ENCODE measurements around the gene SLC37A4.

Gene SLC37A4

DNA sequence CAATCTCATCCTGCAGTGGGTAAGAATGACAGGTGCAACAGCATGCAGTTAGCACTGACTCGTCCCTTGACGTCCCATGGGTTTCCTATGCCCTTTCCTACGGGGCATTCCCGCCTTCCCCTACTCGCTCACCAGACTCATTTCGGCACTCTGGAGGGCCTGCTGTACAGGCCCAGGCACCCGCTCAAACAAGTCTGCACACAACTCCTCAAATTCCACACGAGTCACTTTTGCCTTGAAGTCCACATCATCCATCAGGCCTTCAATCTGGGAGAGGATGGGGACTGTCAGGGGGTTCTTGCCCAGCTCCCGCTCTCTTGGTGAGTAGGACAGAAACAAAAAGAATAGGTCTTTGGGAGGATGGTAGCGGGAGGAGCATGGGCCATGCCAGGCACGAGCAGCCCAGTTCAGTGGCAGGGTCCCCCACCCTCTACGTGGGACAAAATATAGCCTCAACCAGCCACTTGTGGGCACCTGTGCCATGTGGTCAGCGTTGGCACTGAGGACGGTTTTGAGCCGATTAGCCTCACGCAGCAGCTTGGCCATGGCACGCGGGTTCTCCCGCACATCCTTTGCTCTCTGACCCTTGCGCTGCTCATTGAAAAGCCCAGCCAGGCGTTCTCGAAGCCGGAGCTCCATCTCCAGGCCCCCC, 21.6 kb upstream of the SLC37A4 start:
- H3K4me3 ChIP-seq (ENCODE audit: low read depth, low read length): no peak overlapping the region
- no peak for TF ChIP-seq POLR2A (IDR thresholded peaks at IDR 0.05; ENCODE audit: extremely low read depth, insufficient read length)
- TF ChIP-seq, protein P1, sequence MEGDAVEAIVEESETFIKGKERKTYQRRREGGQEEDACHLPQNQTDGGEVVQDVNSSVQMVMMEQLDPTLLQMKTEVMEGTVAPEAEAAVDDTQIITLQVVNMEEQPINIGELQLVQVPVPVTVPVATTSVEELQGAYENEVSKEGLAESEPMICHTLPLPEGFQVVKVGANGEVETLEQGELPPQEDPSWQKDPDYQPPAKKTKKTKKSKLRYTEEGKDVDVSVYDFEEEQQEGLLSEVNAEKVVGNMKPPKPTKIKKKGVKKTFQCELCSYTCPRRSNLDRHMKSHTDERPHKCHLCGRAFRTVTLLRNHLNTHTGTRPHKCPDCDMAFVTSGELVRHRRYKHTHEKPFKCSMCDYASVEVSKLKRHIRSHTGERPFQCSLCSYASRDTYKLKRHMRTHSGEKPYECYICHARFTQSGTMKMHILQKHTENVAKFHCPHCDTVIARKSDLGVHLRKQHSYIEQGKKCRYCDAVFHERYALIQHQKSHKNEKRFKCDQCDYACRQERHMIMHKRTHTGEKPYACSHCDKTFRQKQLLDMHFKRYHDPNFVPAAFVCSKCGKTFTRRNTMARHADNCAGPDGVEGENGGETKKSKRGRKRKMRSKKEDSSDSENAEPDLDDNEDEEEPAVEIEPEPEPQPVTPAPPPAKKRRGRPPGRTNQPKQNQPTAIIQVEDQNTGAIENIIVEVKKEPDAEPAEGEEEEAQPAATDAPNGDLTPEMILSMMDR (IDR thresholded peaks at IDR 0.05; ENCODE audit: low read depth, low read length): no peak
- TF ChIP-seq, protein P2, sequence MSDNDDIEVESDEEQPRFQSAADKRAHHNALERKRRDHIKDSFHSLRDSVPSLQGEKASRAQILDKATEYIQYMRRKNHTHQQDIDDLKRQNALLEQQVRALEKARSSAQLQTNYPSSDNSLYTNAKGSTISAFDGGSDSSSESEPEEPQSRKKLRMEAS (IDR thresholded peaks at IDR 0.05; ENCODE audit: low read depth, low read length): no peak
- TF ChIP-seq MYC (IDR thresholded peaks at IDR 0.05; ENCODE audit: low read depth, low read length): no peak
- DNase-seq (ENCODE audit: low read depth): no peak

DNA sequence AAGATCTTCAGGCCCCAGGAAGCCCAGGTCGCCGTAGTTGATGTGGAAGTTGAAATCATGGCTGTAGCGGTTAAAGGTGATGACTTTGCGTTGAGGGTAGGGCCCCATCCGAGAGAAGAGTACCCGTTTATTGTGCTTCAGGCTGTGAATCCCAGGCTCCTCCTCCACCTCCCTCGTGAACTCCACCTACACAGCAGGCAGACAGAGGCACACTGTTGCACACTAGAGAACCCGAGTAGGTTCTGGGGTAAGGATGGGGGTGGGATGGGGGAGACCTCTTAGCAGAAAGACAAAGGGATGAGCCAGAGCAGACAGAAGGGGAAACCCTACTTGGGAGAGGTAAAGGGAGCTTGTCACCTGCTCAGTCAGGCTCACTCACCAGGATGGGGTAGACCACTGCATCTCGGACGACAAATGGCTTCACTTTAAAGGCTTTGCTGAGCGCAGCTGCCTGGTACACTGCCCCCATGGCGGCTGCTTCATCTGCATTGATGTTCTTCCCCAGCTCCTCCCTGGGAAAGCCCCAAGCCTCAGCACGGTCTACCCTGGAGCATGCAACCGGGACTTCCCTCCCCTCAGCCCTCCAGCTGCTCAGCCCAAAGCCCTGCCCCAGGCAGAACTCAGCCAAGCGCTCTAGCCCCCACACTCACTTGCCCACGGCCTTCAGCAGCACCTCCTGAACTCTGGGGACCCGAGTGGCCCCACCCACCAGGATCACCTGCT, 20.9 kb upstream of the SLC37A4 start:
- TF ChIP-seq MYC (IDR thresholded peaks at IDR 0.05; ENCODE audit: low read depth, low read length): no peak
- TF ChIP-seq POLR2A (IDR thresholded peaks at IDR 0.05; ENCODE audit: extremely low read depth, insufficient read length): no peak
- TF ChIP-seq, protein P1 (IDR thresholded peaks at IDR 0.05; ENCODE audit: low read depth, low read length): no peak
- TF ChIP-seq, protein P2 (IDR thresholded peaks at IDR 0.05; ENCODE audit: low read depth, low read length): no peak
- no peak for DNase-seq (ENCODE audit: low read depth)
- H3K4me3 ChIP-seq (ENCODE audit: low read depth, low read length): no peak overlapping the region

DNA sequence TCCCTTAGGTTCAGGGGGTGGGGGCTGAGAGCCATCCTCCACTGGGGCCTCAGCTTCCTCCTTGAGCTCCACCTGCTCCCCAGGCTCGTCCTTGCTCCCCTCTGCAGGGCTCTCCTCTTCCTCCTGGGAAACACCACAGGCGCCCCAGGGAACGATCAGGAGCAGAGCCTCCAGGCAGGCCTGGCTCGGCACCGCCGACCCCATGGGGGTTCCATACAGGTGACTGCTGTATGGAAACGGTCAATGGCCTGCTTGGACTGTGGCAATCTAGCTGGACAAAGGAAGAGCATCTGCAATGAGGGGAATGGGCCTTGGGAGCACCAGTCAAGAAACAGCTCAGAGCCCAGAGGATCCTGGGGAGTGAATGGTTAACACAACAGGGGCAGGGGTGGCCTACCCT, 18.4 kb upstream of the SLC37A4 start:
- no peak for DNase-seq (ENCODE audit: low read depth)
- TF ChIP-seq, protein P1 (IDR thresholded peaks at IDR 0.05; ENCODE audit: low read depth, low read length): no peak
- no peak for TF ChIP-seq POLR2A (IDR thresholded peaks at IDR 0.05; ENCODE audit: extremely low read depth, insufficient read length)
- no peak for TF ChIP-seq MYC (IDR thresholded peaks at IDR 0.05; ENCODE audit: low read depth, low read length)
- TF ChIP-seq, protein P2 (IDR thresholded peaks at IDR 0.05; ENCODE audit: low read depth, low read length): no peak

DNA sequence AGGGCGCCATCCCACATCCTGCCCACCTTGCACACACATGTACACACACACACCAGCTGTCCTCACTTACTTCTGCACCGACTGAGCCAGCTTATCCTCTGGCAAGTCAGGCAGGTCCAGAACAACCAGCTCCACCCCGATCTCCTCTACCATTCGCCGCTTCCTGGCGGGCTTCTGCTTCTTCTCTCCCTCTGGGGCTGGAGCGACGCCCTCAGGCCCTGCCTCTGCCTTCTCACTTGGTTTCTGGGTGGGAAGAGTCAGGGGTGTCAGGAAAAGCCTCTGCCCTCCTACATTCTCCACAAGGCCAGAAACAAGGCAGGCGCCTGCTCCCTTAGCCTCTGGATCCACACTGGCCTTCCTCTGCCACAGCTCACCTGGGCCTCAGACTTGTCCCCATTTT, 18.0 kb upstream of the SLC37A4 start:
- no peak for DNase-seq (ENCODE audit: low read depth)
- TF ChIP-seq, protein P1 (IDR thresholded peaks at IDR 0.05; ENCODE audit: low read depth, low read length): no peak
- TF ChIP-seq MYC (IDR thresholded peaks at IDR 0.05; ENCODE audit: low read depth, low read length) (no peak), POLR2A (IDR thresholded peaks at IDR 0.05; ENCODE audit: extremely low read depth, insufficient read length) (no peak)
- TF ChIP-seq, protein P2 (IDR thresholded peaks at IDR 0.05; ENCODE audit: low read depth, low read length): no peak
- H3K4me3 ChIP-seq (ENCODE audit: low read depth, low read length): no peak overlapping the region

More for the DNA sequence above, 18.4 kb upstream of the SLC37A4 start:
- no peak overlapping the region for H3K4me3 ChIP-seq (ENCODE audit: low read depth, low read length)

DNA sequence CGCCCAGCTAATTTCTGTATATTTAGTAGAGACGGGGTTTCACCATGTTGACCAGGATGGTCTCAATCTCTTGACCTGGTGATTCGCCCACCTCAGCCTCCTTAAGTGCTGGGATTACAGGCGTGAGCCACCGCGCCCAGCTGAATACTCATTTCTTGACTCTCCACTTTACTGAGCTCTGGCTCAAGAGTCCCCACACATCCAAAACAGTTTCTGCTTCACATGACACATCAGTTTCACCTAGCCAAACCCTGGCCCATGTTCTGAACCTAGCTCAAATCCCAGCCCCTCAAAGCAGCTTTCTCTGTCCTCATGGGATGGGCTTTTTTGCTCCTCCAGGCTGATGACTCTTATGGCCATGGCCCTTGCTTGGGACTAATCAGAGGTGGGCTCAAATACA, 16.5 kb upstream of the SLC37A4 start:
- H3K4me3 ChIP-seq (ENCODE audit: low read depth, low read length): no peak overlapping the region
- TF ChIP-seq MYC (IDR thresholded peaks at IDR 0.05; ENCODE audit: low read depth, low read length) (no peak), POLR2A (IDR thresholded peaks at IDR 0.05; ENCODE audit: extremely low read depth, insufficient read length) (no peak)
- TF ChIP-seq, protein P1 (IDR thresholded peaks at IDR 0.05; ENCODE audit: low read depth, low read length): no peak
- TF ChIP-seq, protein P2 (IDR thresholded peaks at IDR 0.05; ENCODE audit: low read depth, low read length): no peak
- DNase-seq (ENCODE audit: low read depth): no peak
